Measurements from ENCODE around the gene ZNF205.

ZNF205 gene

GRCh38 chr16:3152027-3152276, 39.6 kb downstream of the ZNF205 start:
- Histone ChIP-seq H3K9me2 (ENCODE audit: low read depth, low read length) (no peaks in the 10 kb centered on the region), H3K4me1 (ENCODE audit: insufficient read depth, low read length, severe bottlenecking) (peaks cover 21% of the 10 kb centered on the region), H4K20me1 (ENCODE audit: insufficient read depth, low read length) (no peaks in the 10 kb centered on the region), H3K9ac (ENCODE audit: low read length) (no peak overlapping the region; the same call in 1 of the 2 replicates), H3K27ac (ENCODE audit: low read depth, low read length, poor library complexity, severe bottlenecking) (no peak overlapping the region), H3K27me3 (ENCODE audit: insufficient read depth, low read length) (no peaks in the 10 kb centered on the region), H3K79me2 (ENCODE audit: insufficient read depth, low read length) (no peaks in the 10 kb centered on the region), H3K4me2 (ENCODE audit: low read length) (peak overlapping the region; percentile 100), H3K36me3 (ENCODE audit: insufficient read depth, low read length) (no peaks in the 10 kb centered on the region), H3K9me3 (ENCODE audit: low read length) (no peaks in the 10 kb centered on the region), H3F3A (ENCODE audit: insufficient read depth, low read length) (peaks cover 8% of the 10 kb centered on the region; the same call in 1 of the 2 replicates), H2AFZ (ENCODE audit: low read length) (no peak overlapping the region), H3K4me3 (ENCODE audit: low read depth, low read length, poor library complexity, severe bottlenecking) (peak overlapping the region; percentile 78)
- TF ChIP-seq CTCF (IDR thresholded peaks at IDR 0.05; ENCODE audit: low read length) (no peak), EZH2 (IDR thresholded peaks at IDR 0.05; ENCODE audit: borderline replicate concordance, low read length) (no peak)

- peaks cover 8% of the 10 kb centered on the region; the same call in 1 of the 2 replicates for H3F3A ChIP-seq (ENCODE audit: insufficient read depth, low read length)
Measured at GRCh38 chr16:3152277-3152990, 40.0 kb downstream of the ZNF205 start.

GRCh38 chr16:3152991-3153368, 40.6 kb downstream of the ZNF205 start:
- no peak overlapping the region for H3K9ac ChIP-seq (ENCODE audit: low read length)
- no peaks in the 10 kb centered on the region for H4K20me1 ChIP-seq (ENCODE audit: insufficient read depth, low read length)
- TF ChIP-seq EZH2 (IDR thresholded peaks at IDR 0.05; ENCODE audit: borderline replicate concordance, low read length) (no peak), CTCF (IDR thresholded peaks at IDR 0.05; ENCODE audit: low read length) (no peak)
- no peak overlapping the region for H2AFZ ChIP-seq (ENCODE audit: low read length)
- peaks cover 28% of the 10 kb centered on the region for H3K4me1 ChIP-seq (ENCODE audit: insufficient read depth, low read length, severe bottlenecking)
- H3K9me3 ChIP-seq (ENCODE audit: low read length), result no peaks in the 10 kb centered on the region
- peaks cover 8% of the 10 kb centered on the region; the same call in 1 of the 2 replicates for H3F3A ChIP-seq (ENCODE audit: insufficient read depth, low read length)
- H3K27me3 ChIP-seq (ENCODE audit: insufficient read depth, low read length), result no peaks in the 10 kb centered on the region
- H3K9me2 ChIP-seq (ENCODE audit: low read depth, low read length), result no peaks in the 10 kb centered on the region
- H3K27ac ChIP-seq (ENCODE audit: low read depth, low read length, poor library complexity, severe bottlenecking), result no peak overlapping the region
- no peak overlapping the region for H3K4me2 ChIP-seq (ENCODE audit: low read length)
- no peaks in the 10 kb centered on the region for H3K79me2 ChIP-seq (ENCODE audit: insufficient read depth, low read length)
- no peaks in the 10 kb centered on the region for H3K36me3 ChIP-seq (ENCODE audit: insufficient read depth, low read length)
- peak overlapping the region; percentile 78 for H3K4me3 ChIP-seq (ENCODE audit: low read depth, low read length, poor library complexity, severe bottlenecking)

More at GRCh38 chr16:3152277-3152990, 40.0 kb downstream of the ZNF205 start:
- Histone ChIP-seq H3K4me1 (ENCODE audit: insufficient read depth, low read length, severe bottlenecking) (peaks cover 22% of the 10 kb centered on the region), H3K79me2 (ENCODE audit: insufficient read depth, low read length) (no peaks in the 10 kb centered on the region), H3K4me2 (ENCODE audit: low read length) (peak overlapping the region; percentile 100), H3K36me3 (ENCODE audit: insufficient read depth, low read length) (no peaks in the 10 kb centered on the region), H3K27me3 (ENCODE audit: insufficient read depth, low read length) (no peaks in the 10 kb centered on the region), H3K9me3 (ENCODE audit: low read length) (no peaks in the 10 kb centered on the region), H4K20me1 (ENCODE audit: insufficient read depth, low read length) (no peaks in the 10 kb centered on the region), H2AFZ (ENCODE audit: low read length) (no peak overlapping the region), H3K9me2 (ENCODE audit: low read depth, low read length) (no peaks in the 10 kb centered on the region), H3K4me3 (ENCODE audit: low read depth, low read length, poor library complexity, severe bottlenecking) (peak overlapping the region; percentile 78), H3K27ac (ENCODE audit: low read depth, low read length, poor library complexity, severe bottlenecking) (no peak overlapping the region), H3K9ac (ENCODE audit: low read length) (no peak overlapping the region; the same call in 1 of the 2 replicates)
- peak; percentile 61 for TF ChIP-seq CTCF (IDR thresholded peaks at IDR 0.05; ENCODE audit: low read length)
- TF ChIP-seq EZH2 (IDR thresholded peaks at IDR 0.05; ENCODE audit: borderline replicate concordance, low read length), result no peak
